ENCODE data around the gene UGT1A6. TPM values are rescaled to one million over a fixed set of nuclear protein-coding genes. Genes with fewer than 3 reads are reported as not detected.

Gene UGT1A6
- total and polyA plus RNA-seq, 12 donors: not detected

- Histone ChIP-seq H3K27ac (no peak overlapping the region), H3K4me1 (no peaks in the 10 kb centered on the region), H3K4me3 (no peak overlapping the region), H3K9me3 (peaks cover 0 to 5% (median 0%) of the 10 kb centered on the region in 11 donors), H3K36me3 (no peaks in the 10 kb centered on the region), H3K27me3 (peaks cover 0 to 5% (median 3%) of the 10 kb centered on the region in 7 donors)
- 75 to 78% methylated on average over 9 of the region's 9 CpGs for WGBS, 2 donors
- intact Hi-C loops (cut with DNase I): no loop called here
- no peak for TF ChIP-seq CTCF (IDR thresholded peaks at IDR 0.05)
- no peak for DNase-seq
- peak in 1 of 8 donors; percentile 37 for ATAC-seq
Observed at GRCh38 chr2:233801357-233802131, 108.9 kb downstream of the UGT1A6 start.

GRCh38 chr2:233802132-233802815 lies 109.6 kb downstream of the UGT1A6 start:
- Histone ChIP-seq H3K4me3 (no peak overlapping the region), H3K4me1 (no peaks in the 10 kb centered on the region), H3K27me3 (peaks cover 0 to 5% (median 3%) of the 10 kb centered on the region in 7 donors), H3K9me3 (peaks cover 0 to 5% (median 0%) of the 10 kb centered on the region in 11 donors), H3K36me3 (no peaks in the 10 kb centered on the region), H3K27ac (no peak overlapping the region)
- no peak for ATAC-seq
- intact Hi-C loops (cut with DNase I): no loop called here
- no peak for TF ChIP-seq CTCF (IDR thresholded peaks at IDR 0.05)
- 56 to 66% methylated on average over 3 of the region's 3 CpGs for WGBS, 2 donors
- no peak for DNase-seq

GRCh38 chr2:233803292-233803911 lies 110.7 kb downstream of the UGT1A6 start:
- no peak overlapping the region for H3K4me3 ChIP-seq
- no peak for DNase-seq
- no peak for ATAC-seq
- no peak overlapping the region for H3K27ac ChIP-seq
- peaks cover 0 to 14% (median 6%) of the 10 kb centered on the region in 7 donors for H3K27me3 ChIP-seq
- intact Hi-C loops (cut with DNase I): no loop called here
- H3K36me3 ChIP-seq: no peaks in the 10 kb centered on the region
- peaks cover 0 to 5% (median 0%) of the 10 kb centered on the region in 11 donors for H3K9me3 ChIP-seq
- no peaks in the 10 kb centered on the region for H3K4me1 ChIP-seq
- WGBS, 2 donors: 60 to 69% methylated on average over 2 of the region's 2 CpGs
- no peak for TF ChIP-seq CTCF (IDR thresholded peaks at IDR 0.05)

DNA sequence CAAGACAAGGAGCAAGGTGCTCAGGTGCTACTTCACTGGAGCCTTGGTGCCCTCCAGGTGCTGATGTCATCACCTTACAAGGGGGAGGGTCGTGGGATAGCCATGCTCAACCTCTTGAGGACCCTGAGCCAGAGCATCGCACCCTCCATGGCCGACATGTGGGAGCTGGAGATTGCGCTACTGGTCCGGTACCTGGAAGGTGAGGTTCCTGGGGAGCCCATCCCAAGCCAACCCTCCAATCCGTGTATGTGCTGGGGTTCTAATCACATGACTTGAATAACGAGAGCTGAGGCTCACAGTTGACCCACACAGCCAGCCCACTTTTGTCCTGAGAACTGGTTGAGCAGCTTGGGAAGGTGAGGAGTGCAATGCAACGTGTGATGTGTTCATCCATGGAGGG lies 111.3 kb downstream of the UGT1A6 start:
- WGBS, 2 donors: 66 to 71% methylated on average over 8 of the region's 8 CpGs
- no peak for ATAC-seq
- H3K4me1 ChIP-seq: no peaks in the 10 kb centered on the region
- DNase-seq: no peak
- intact Hi-C loops (cut with DNase I): no loop called here
- peaks cover 0 to 5% (median 0%) of the 10 kb centered on the region in 11 donors for H3K9me3 ChIP-seq
- no peak overlapping the region for H3K27ac ChIP-seq
- TF ChIP-seq CTCF (IDR thresholded peaks at IDR 0.05): no peak
- H3K36me3 ChIP-seq: no peaks in the 10 kb centered on the region
- H3K4me3 ChIP-seq: no peak overlapping the region
- peaks cover 0 to 20% (median 11%) of the 10 kb centered on the region in 7 donors for H3K27me3 ChIP-seq

Data from heart right ventricle (tissue), 16 donors.